Mesendoderm (in vitro differentiated cells): Measurements from ENCODE around the gene ABCC3.
A peak's percentile ranks its signal among the peaks of the same experiment; 100 is the strongest.

Experiments
- DNase-seq: peaks from one replicate; pipeline ENCODE4 v3.0.0; 2013
- H2AK5ac ChIP-seq: 2 replicates; pipeline ENCODE4 v1.6.1; 2013; ENCODE audit warnings: low read length, inconsistent platforms
- H2BK120ac ChIP-seq: 2 replicates; pipeline ENCODE4 v1.6.1; 2013; ENCODE audit warnings: low read depth, mild to moderate bottlenecking, low read length, moderate library complexity, mixed read lengths
- H2BK15ac ChIP-seq: replicated peaks from 2 replicates; pipeline ENCODE4 v1.6.1; 2013; ENCODE audit warnings: low read depth, mild to moderate bottlenecking, moderate library complexity
- H2BK5ac ChIP-seq: 2 replicates; pipeline ENCODE4 v1.6.1; 2013; ENCODE audit warnings: low read length, inconsistent platforms
- H3K18ac ChIP-seq: 2 replicates; pipeline ENCODE4 v1.6.1; 2013; ENCODE audit warnings: mild to moderate bottlenecking, low read length, mixed read lengths
- H3K23ac ChIP-seq: one replicate; pipeline ENCODE4 v1.6.1; 2013; ENCODE audit warnings: low read length
- H3K27ac ChIP-seq: 2 replicates; pipeline ENCODE4 v1.5.1; 2013; ENCODE audit warnings: low read depth, mild to moderate bottlenecking, inconsistent platforms, low read length, moderate library complexity
- H3K27me3 ChIP-seq: 2 replicates; pipeline ENCODE4 v1.6.1; 2013; ENCODE audit warnings: low read length, control low read depth, mild to moderate bottlenecking, inconsistent platforms; ENCODE audit not compliant: insufficient read depth, poor library complexity
- H3K36me3 ChIP-seq: 2 replicates; pipeline ENCODE4 v1.6.1; 2013; ENCODE audit warnings: low read length, inconsistent platforms; ENCODE audit not compliant: control insufficient read depth, insufficient read depth
- H3K4ac ChIP-seq: one replicate; pipeline ENCODE4 v1.6.1; 2013; ENCODE audit warnings: low read depth, mild to moderate bottlenecking, low read length, moderate library complexity
- H3K4me1 ChIP-seq: 2 replicates; pipeline ENCODE4 v1.6.1; 2013; ENCODE audit warnings: low read depth, low read length, inconsistent platforms; ENCODE audit not compliant: control insufficient read depth
- H3K4me2 ChIP-seq: 2 replicates; pipeline ENCODE4 v1.6.1; 2013; ENCODE audit warnings: low read length
- H3K4me3 ChIP-seq: 2 replicates; pipeline ENCODE4 v1.5.1; 2013; ENCODE audit warnings: mild to moderate bottlenecking, low read length
- H3K56ac ChIP-seq: one replicate; pipeline ENCODE4 v1.6.1; 2013; ENCODE audit warnings: low read length
- H3K79me1 ChIP-seq: 2 replicates; pipeline ENCODE4 v1.6.1; 2013; ENCODE audit warnings: low read length, inconsistent platforms
- H3K79me2 ChIP-seq: 2 replicates; pipeline ENCODE4 v1.6.1; 2013; ENCODE audit warnings: mild to moderate bottlenecking, low read length; ENCODE audit not compliant: control insufficient read depth, insufficient read depth
- H3K9ac ChIP-seq: 2 replicates; pipeline ENCODE4 v1.6.1; 2013; ENCODE audit warnings: low read length, inconsistent platforms
- H4K5ac ChIP-seq: one replicate; pipeline ENCODE4 v1.6.1; 2013; ENCODE audit warnings: low read length
- H4K8ac ChIP-seq: one replicate; pipeline ENCODE4 v1.6.1; 2013; ENCODE audit warnings: low read depth, mild to moderate bottlenecking, control low read depth, low read length, moderate library complexity
- WGBS: extraction: QIAGEN DNeasy Blood & Tissue Kit; methylation state at CpG from one replicate; pipeline ENCODE4 v1.1.7; 2013; ENCODE audit warnings: low lambda C conversion rate, missing lambda C conversion rate; ENCODE audit not compliant: insufficient coverage; ENCODE audit errors: extremely low coverage; 5-methylcytosine and 5-hydroxymethylcytosine counted together

ABCC3 gene

GRCh38 chr17:50685691-50686493 lies 51.2 kb downstream of the ABCC3 start:
- no peaks in the 10 kb centered on the region for H3K79me1 ChIP-seq
- H2BK120ac ChIP-seq = no peak overlapping the region
- no peak overlapping the region for H3K4me3 ChIP-seq
- H4K5ac ChIP-seq = no peak overlapping the region
- H3K4me1 ChIP-seq = peaks cover 1% of the 10 kb centered on the region
- no peak overlapping the region for H3K9ac ChIP-seq
- H3K36me3 ChIP-seq = no peaks in the 10 kb centered on the region
- WGBS = no CpG with 5 or more reads among the region's 17 CpGs
- no peak overlapping the region for H2BK5ac ChIP-seq
- no peak overlapping the region for H4K8ac ChIP-seq
- no peaks in the 10 kb centered on the region for H3K79me2 ChIP-seq
- no peak overlapping the region for H2AK5ac ChIP-seq
- H3K56ac ChIP-seq = no peak overlapping the region
- DNase-seq = no peak
- no peaks in the 10 kb centered on the region for H3K27me3 ChIP-seq
- no peak overlapping the region for H3K4ac ChIP-seq
- no peak overlapping the region for H2BK15ac ChIP-seq
- no peak overlapping the region for H3K23ac ChIP-seq
- no peak overlapping the region for H3K4me2 ChIP-seq
- no peak overlapping the region for H3K27ac ChIP-seq
- H3K18ac ChIP-seq = no peak overlapping the region

- DNase-seq = peak; percentile 75
- Histone ChIP-seq H3K4me3 (no peak overlapping the region), H3K4me1 (peaks cover 1% of the 10 kb centered on the region), H3K9ac (no peak overlapping the region), H2BK120ac (no peak overlapping the region), H2AK5ac (no peak overlapping the region), H4K5ac (no peak overlapping the region), H3K18ac (no peak overlapping the region), H2BK15ac (no peak overlapping the region), H3K79me1 (no peaks in the 10 kb centered on the region), H2BK5ac (no peak overlapping the region), H3K36me3 (no peaks in the 10 kb centered on the region), H3K79me2 (no peaks in the 10 kb centered on the region), H3K4ac (no peak overlapping the region), H3K23ac (no peak overlapping the region), H3K27ac (no peak overlapping the region), H3K56ac (no peak overlapping the region), H3K27me3 (no peaks in the 10 kb centered on the region), H4K8ac (no peak overlapping the region), H3K4me2 (no peak overlapping the region)
- WGBS = no CpG with 5 or more reads among the region's 14 CpGs
These were observed 52.0 kb downstream of the ABCC3 start for GRCh38 chr17:50686494-50687199.

GRCh38 chr17:50687200-50688066 lies 52.8 kb downstream of the ABCC3 start:
- Histone ChIP-seq H2BK120ac (no peak overlapping the region), H4K5ac (no peak overlapping the region), H3K56ac (no peak overlapping the region), H3K9ac (no peak overlapping the region), H3K4ac (no peak overlapping the region), H3K27ac (no peak overlapping the region), H3K4me2 (no peak overlapping the region), H3K4me1 (peaks cover 1% of the 10 kb centered on the region), H3K79me2 (no peaks in the 10 kb centered on the region), H4K8ac (no peak overlapping the region), H3K23ac (no peak overlapping the region), H3K18ac (no peak overlapping the region), H2BK5ac (no peak overlapping the region), H3K4me3 (no peak overlapping the region), H3K27me3 (no peaks in the 10 kb centered on the region), H2BK15ac (no peak overlapping the region), H2AK5ac (no peak overlapping the region), H3K36me3 (no peaks in the 10 kb centered on the region), H3K79me1 (no peaks in the 10 kb centered on the region)
- WGBS = no CpG with 5 or more reads among the region's 16 CpGs
- peak; percentile 62 for DNase-seq

- WGBS = no CpG with 5 or more reads among the region's 3 CpGs
- no peak overlapping the region for H2BK5ac ChIP-seq
- peaks cover 1% of the 10 kb centered on the region for H3K4me1 ChIP-seq
These were observed 53.6 kb downstream of the ABCC3 start for GRCh38 chr17:50688245-50688644.

GRCh38 chr17:50689251-50689650 lies 54.6 kb downstream of the ABCC3 start:
- Histone ChIP-seq H4K8ac (no peak overlapping the region), H3K56ac (no peak overlapping the region), H2AK5ac (no peak overlapping the region), H3K79me2 (no peaks in the 10 kb centered on the region), H3K4me3 (no peak overlapping the region), H3K36me3 (peaks cover 4% of the 10 kb centered on the region), H3K27me3 (no peaks in the 10 kb centered on the region), H3K4ac (no peak overlapping the region), H3K79me1 (no peaks in the 10 kb centered on the region), H4K5ac (no peak overlapping the region), H3K9ac (no peak overlapping the region), H3K23ac (no peak overlapping the region), H3K4me2 (no peak overlapping the region), H3K4me1 (peaks cover 1% of the 10 kb centered on the region), H3K18ac (no peak overlapping the region), H2BK15ac (no peak overlapping the region), H3K27ac (no peak overlapping the region), H2BK5ac (no peak overlapping the region), H2BK120ac (no peak overlapping the region)
- DNase-seq = peak; percentile 51
- WGBS = no CpG with 5 or more reads among the region's 4 CpGs

More at GRCh38 chr17:50688245-50688644, 53.6 kb downstream of the ABCC3 start:
- Histone ChIP-seq H3K27me3 (no peaks in the 10 kb centered on the region), H3K27ac (no peak overlapping the region), H3K4ac (no peak overlapping the region), H2BK15ac (no peak overlapping the region), H4K5ac (no peak overlapping the region), H2AK5ac (no peak overlapping the region), H3K36me3 (peaks cover 2% of the 10 kb centered on the region), H3K9ac (no peak overlapping the region), H3K4me3 (no peak overlapping the region), H3K4me2 (no peak overlapping the region), H4K8ac (no peak overlapping the region), H3K79me2 (no peaks in the 10 kb centered on the region), H3K23ac (no peak overlapping the region), H3K79me1 (no peaks in the 10 kb centered on the region), H3K56ac (no peak overlapping the region), H2BK120ac (no peak overlapping the region), H3K18ac (no peak overlapping the region)
- DNase-seq = no peak
